ENCODE data around the gene OTOGL.
"Not testable (repeated sequence)": the region's sequence is repeated elsewhere in the genome, so short reads cannot be mapped to it uniquely, and the experiment has no call there.

Gene OTOGL

DNA sequence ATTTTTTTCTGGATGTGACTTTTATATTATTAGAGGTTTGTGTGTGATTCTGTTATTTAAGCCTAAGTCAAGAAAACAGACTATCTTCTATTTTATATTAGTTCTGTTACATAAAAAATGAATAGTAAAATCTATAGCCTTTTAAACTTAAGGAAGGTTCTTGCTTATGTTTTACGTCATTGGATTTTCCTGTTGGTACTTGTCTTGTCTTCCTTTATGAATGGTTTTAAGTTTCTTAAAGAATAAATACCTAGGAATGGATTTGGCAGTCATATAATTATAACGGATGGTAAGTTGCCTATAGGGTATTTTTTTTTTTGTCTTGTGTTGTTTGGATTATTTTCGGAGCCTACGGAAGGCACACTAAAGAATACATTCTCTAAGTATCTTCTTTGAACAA lies 182.9 kb downstream of the OTOGL start:
- H3K4me3 ChIP-seq (ENCODE audit: low read depth, low read length), result no peak overlapping the region
- TF ChIP-seq, protein P1, sequence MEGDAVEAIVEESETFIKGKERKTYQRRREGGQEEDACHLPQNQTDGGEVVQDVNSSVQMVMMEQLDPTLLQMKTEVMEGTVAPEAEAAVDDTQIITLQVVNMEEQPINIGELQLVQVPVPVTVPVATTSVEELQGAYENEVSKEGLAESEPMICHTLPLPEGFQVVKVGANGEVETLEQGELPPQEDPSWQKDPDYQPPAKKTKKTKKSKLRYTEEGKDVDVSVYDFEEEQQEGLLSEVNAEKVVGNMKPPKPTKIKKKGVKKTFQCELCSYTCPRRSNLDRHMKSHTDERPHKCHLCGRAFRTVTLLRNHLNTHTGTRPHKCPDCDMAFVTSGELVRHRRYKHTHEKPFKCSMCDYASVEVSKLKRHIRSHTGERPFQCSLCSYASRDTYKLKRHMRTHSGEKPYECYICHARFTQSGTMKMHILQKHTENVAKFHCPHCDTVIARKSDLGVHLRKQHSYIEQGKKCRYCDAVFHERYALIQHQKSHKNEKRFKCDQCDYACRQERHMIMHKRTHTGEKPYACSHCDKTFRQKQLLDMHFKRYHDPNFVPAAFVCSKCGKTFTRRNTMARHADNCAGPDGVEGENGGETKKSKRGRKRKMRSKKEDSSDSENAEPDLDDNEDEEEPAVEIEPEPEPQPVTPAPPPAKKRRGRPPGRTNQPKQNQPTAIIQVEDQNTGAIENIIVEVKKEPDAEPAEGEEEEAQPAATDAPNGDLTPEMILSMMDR (conservative IDR thresholded peaks at IDR 0.05; ENCODE audit: low read depth, low read length), result no peak
- DNase-seq (ENCODE audit: low read depth), result no peak

DNA sequence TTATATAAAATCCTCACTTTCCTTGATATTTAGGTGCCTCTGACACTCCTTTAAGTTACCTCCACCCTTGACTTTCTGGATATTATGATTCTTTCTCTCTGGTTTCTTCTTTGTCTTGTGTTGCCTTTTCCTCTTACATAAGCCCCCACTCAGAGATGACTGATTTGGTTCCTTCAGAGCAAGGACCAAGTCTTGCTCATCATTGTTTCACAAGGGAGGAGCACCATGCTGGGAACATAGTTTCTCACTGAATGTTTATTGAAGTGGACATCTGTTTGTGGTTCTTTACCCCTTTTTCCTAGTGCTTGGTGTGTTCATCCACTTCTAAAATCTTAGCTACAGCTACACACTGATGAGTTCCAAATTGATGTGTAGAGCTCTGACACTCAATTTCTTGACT lies 183.4 kb downstream of the OTOGL start:
- H3K4me3 ChIP-seq (ENCODE audit: low read depth, low read length), result no peak overlapping the region
- DNase-seq (ENCODE audit: low read depth), result peak; percentile 71
- TF ChIP-seq, protein P1 (conservative IDR thresholded peaks at IDR 0.05; ENCODE audit: low read depth, low read length), result no peak

DNA sequence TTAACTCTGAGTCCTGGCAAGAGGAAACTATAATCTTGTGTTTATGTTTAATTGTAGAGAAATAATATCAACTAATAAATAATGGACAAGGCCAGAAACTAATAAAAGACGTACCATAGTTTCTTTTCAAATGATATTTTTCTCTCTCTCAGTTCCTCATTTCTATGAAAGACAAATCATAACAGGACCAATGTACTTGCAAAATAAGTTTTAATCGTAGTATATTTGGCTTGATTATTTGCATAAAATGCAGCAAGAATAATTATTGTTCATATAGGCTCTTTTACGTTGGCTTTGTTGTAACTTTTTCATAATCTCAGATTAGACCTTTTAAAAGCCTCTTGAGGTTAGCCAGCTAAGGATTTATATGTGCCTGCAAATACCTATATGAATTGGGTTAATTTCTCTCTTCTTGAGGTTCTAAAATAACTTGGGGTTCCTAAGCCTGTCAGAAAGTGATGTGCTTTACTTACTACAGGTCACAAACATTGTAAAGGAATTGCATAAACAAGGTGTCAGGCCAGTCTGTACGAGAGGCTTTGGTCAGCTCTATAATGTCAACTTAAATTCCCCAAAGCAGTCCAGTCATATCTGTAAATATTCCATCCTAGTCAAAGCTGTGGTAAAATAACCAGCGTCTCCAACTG lies 191.9 kb downstream of the OTOGL start:
- H3K4me3 ChIP-seq (ENCODE audit: low read depth, low read length), result no peak overlapping the region
- TF ChIP-seq, protein P1 (conservative IDR thresholded peaks at IDR 0.05; ENCODE audit: low read depth, low read length), result no peak
- no peak for DNase-seq (ENCODE audit: low read depth)

DNA sequence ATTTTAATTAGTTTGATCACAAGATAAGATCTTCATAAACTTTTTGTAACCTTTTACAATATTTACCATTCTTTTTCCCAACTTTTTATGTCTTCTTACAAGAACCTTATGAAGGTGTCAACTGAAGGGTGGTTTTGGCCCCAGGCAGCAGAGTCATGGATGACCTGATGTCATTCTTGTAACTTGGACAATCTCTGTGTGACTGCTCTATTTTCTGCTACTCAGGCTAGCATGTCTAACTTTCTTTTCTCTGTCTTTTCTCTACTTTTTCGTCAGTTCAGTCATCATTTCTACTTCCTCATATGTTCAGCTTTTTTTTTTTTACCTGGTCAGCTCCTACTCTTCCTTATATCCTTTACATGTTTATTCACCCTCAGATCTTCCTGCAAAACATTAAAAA lies 194.0 kb downstream of the OTOGL start:
- H3K4me3 ChIP-seq (ENCODE audit: low read depth, low read length), result no peak overlapping the region
- DNase-seq (ENCODE audit: low read depth), result no peak
- TF ChIP-seq, protein P1 (conservative IDR thresholded peaks at IDR 0.05; ENCODE audit: low read depth, low read length), result no peak

DNA sequence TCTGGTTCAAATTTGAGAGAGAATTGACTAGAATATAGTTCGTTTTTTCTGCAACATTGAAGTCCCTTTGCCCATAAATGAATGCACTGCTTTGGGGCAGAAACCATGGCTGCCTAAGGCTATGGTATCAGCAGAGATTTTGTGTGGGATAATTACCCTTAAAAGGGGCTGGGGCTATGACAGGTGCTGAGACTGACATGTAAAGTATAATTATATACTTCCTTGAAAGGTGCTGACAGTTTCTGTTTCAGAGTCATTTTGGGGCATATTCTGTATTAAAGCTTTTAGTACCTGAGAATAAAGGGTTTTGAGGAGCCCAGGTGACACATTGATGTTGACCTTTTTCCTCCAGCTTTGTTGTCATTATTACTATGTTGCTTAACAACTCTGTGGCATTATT lies 194.4 kb downstream of the OTOGL start:
- DNase-seq (ENCODE audit: low read depth), result no peak
- TF ChIP-seq, protein P1 (conservative IDR thresholded peaks at IDR 0.05; ENCODE audit: low read depth, low read length), result no peak
- no peak overlapping the region for H3K4me3 ChIP-seq (ENCODE audit: low read depth, low read length)

DNA sequence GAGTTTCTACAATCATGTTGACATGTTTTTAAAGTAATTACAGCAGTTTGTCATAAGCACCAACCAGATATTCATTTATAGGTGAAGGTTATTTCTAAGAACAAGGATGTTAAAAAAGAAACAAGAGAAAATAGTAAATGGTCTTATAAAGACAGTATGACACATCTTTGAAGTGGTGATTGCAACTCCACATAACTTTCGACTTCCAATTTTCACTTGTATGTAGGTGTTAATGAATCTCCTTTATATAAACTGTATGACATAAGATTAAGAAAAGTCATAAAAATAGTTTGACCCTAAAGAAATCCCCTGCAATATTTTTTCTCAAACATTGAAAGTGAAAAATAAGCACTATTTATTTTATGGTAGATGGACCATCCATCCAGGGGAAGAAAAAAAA lies 199.9 kb downstream of the OTOGL start:
- H3K4me3 ChIP-seq (ENCODE audit: low read depth, low read length), result no peak overlapping the region
- TF ChIP-seq, protein P1 (conservative IDR thresholded peaks at IDR 0.05; ENCODE audit: low read depth, low read length), result no peak
- no peak for DNase-seq (ENCODE audit: low read depth)

DNA sequence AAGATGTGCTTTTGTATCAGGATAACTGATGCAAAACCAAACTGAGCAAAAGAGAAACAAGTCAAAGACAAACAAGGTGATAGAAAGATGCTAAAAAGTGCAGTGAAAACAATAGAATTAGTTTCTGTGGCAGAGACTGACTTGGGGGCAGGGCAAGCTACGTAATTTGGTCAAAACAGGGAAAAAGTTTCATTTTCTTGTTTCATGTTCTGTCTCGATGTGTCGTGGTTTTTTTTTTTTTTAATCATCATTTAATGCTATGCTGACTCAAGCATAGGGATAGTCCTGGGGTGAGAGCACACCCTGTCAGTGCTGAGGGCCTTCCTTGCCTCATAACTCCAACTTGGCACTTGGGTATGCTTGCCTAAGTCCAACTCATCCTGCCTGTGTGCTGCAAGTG lies 200.6 kb downstream of the OTOGL start:
- TF ChIP-seq, protein P1 (conservative IDR thresholded peaks at IDR 0.05; ENCODE audit: low read depth, low read length), result no peak
- H3K4me3 ChIP-seq (ENCODE audit: low read depth, low read length), result no peak overlapping the region
- no peak for DNase-seq (ENCODE audit: low read depth)

DNA sequence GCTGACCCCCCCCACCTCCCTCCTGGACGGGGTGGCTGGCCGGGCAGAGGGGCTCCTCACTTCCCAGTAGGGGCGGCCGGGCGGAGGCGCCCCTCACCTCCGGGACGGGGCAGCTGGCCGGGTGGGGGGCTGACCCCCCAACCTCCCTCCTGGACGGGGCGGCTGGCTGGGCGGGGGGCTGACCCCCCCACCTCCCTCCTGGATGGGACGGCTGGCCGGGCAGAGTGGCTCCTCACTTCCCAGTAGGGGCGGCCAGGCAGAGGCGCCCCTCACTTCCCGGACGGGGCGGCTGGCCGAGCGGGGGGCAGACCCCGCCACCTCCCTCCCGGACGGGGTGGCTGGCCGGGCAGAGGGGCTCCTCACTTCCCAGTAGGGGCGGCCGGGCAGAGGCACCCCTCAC lies 208.1 kb downstream of the OTOGL start:
- DNase-seq (ENCODE audit: low read depth); H3K4me3 ChIP-seq (ENCODE audit: low read depth, low read length): not testable (repeated sequence)
